ENCODE results near the gene IFITM2. TPM values are rescaled to one million over a fixed set of nuclear protein-coding genes. Genes with fewer than 3 reads are reported as not detected.

The IFITM2 gene
- total RNA-seq, 1 donor from 2014 or later, result 126 TPM

DNA sequence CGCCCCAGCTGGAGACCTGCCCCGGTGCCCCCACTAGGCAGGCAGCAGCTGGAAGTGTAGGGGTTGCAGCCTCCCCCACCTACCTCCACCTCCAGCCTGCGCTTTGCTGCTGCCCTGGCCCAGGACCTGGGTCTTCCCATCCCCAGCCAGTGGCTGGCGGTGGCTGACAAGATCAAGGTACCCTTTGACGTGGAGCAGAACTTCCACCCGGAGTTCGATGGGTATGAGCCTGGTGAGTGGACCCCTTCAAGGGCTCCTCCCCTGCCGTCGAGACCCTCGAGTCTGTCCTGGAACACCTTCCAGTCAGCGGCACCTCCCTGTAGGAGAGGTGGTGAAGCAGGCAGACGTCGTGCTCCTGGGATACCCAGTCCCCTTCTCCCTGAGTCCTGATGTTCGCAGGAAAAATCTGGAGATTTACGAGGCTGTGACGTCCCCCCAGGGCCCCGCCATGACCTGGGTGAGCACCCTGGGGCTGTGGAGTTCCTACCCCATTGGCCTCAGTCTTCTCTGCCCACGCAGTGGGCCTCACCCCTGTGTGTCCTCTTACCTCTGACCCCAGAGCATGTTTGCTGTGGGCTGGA, 14.3 kb upstream of the IFITM2 start:
- DNase-seq (ENCODE audit: low read depth), result no peak

DNA sequence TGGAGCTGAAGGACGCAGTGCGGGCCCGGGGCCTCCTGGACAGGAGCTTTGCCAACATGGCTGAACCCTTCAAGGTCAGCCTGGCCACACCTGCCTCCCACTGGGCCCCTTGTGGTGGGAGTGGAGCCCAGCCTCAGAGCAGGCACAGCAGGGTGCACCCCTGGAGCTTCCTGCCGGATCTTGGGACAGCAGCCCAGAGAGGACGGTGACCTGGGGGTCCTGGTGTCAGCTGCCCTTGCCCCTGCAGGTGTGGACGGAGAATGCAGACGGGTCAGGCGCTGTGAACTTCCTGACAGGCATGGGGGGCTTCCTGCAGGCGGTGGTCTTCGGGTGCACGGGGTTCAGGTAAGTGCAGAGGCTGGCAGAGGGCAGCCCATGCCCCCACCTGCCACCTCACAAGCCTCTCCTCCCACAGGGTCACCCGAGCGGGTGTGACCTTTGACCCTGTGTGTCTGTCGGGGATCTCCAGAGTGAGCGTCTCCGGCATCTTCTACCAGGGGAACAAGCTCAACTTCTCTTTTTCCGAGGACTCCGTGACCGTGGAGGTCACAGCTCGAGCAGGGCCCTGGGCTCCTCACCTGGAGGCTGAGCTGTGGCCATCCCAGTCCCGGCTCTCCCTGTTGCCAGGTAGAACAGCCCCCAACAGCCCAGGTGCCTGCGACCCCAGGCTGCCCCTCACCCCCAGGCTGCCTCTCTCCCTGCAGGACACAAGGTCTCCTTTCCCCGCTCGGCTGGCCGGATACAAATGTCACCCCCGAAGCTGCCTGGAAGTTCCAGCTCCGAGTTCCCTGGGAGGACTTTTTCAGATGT, 13.6 kb upstream of the IFITM2 start:
- no peak for DNase-seq (ENCODE audit: low read depth)

DNA sequence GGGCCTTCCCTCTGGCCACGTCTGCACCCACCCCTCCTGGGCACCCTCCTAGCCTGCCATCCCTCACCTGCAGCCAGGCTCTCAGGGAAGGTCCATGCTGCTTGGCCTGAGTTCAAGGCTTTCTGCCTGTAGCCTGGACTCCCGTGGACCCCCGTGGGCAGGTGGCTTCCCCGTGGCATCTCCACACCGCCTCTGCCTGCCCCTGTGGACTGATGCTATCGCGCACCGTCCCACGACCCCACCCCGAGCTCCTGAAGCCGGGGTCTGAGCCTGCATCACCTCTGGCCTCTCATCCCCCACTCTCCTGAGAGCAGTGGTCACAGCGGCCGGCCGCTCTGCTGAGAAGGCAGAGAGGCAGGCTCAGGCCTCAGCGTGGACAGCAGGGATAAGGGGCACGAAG, 12.8 kb upstream of the IFITM2 start:
- no peak for DNase-seq (ENCODE audit: low read depth)

DNA sequence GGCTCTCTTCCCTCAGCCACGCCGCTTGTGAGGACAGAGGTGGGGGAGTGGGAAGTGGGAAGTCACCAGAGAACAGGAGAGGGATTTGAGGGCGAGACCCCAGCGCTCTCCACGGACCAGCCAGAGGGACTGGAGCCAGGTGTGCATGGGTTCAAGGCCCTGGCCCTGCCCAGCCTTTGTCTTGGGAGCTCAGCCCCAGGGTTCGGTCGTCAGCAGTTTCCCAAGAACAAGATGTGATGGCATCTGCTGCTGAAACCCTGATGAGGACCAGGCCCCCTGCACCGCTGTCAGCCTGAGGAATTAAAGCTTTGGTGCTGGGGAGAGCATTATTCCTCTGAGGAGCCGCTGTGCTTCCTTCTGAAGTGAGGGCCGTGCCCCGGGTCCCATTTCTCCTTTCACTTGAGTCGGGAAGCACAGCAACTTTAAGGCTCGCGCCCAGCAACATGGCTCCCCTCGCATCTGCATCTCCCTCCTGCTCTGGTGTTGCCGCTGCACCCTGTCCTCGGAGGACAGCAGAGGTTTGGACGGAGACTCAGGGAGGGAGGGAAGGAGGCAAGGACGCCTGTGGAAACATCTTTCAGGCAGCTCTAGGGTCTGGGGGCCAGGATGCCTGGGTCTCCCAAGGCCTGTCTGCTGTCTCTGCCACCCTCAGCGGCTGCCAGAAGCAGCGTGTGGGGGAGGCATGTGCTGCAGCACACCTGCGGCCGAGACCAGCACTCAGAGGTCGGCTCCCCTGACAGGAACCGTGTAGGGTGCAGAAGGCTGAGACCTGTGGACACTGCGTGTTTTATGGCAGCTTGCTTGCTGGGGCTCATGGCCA, 12.1 kb upstream of the IFITM2 start:
- no peak for DNase-seq (ENCODE audit: low read depth)

DNA sequence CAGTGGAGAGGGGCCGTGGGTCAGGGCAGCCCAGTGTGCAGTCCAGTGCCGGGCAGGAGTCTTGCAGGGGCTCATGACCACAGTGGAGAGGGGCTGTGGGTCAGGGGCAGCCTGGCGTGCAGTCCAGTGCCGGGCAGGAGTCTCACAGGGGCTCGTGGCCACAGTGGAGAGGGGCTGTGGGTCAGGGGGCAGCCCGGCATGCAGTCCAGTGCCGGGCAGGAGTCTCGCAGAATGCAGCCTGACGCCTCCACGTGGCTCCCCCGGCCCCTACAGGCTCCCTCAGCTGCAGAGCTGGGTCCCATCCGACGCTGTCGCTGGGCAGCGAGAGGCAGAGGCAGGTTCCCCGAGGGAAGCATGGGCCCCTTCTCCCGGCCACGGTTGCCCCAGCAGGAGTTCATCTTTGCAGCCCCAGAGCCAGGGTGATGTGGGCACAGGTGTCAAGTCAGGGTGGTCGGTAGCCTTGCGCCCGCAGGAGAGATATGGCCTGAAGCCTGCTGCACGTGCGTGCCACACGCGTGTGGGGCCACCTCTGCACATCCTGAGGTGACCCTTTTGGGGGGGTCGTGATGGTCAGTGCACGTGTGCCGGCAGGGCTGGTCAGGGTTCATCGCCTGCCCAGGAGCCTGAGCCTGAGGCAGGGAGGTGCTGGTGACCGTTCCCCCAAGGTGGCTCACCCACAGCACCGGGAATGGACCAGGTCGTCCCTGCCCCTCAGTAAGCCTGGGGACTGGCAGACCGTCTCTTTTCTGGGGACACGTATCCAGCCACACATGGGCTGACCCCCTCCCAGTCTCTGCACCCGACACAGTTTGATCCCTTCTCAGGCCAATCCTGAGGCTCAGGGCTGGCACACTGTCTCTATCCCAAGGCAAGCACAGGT, 11.2 kb upstream of the IFITM2 start:
- no peak for DNase-seq (ENCODE audit: low read depth)

DNA sequence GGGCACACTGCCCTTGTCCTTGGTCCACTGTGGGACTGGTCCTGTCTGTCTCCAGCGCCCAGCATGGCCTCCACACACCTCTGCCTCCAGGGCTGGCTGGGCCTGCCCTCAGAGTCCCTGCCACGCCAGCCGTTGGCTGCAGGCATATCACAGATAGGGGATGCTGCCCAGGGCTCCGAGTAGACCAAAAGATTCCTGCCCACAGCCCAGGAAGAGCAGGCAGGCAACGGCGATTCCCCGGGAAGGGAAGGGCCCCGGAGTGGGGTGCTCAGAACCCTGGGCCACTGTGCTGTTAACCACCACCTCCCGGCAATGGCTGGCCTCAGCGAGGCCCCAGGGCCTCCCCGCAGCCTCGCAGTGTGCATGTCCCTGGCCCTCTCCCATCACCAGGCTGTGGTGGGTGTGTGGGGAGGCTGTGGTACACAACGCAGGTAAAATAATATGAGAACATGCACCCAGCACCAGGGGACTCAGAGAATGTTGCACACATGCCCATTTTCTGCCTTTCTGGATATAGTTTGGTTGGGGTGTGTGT, 10.5 kb upstream of the IFITM2 start:
- no peak for DNase-seq (ENCODE audit: low read depth)

DNA sequence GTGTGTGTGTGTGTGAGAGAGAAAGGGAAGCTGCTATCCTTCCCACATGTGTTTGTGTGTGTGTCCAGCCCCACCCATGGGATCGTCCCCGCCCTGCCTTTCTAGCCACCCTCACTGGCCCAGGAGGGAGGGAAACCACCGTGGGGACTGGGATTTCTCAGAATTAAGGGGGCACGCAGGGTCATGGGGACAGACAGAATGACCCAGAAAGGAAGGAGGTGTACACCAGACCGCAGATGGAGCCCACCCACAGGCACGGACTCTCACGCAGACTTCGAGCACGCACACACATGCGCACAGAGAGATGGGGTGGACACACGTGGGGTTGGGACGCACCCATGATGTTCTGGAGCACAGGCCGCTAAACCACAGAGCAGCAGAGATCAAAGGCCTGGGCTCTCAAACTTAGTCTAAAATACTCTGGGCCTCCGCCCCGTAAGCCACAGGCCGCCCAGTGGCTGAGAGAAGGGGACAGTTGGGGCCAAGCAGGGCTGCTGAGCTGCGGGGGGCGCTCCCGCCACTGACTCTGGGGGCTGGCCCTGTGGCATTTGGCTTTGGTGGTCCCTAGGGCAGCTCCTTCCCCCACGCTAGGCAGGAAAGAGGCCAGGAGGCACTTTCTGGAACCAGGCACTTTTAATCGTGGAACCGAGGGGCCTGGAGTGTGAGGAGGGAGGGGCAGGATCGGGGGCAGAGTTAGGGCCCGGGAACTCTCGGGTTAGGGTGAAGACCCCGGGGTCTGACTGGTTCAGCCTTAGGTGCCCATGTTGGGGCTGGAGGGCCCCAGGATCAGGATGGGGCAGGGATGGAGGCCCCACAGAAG, 9.8 kb upstream of the IFITM2 start:
- DNase-seq (ENCODE audit: low read depth), result no peak

DNA sequence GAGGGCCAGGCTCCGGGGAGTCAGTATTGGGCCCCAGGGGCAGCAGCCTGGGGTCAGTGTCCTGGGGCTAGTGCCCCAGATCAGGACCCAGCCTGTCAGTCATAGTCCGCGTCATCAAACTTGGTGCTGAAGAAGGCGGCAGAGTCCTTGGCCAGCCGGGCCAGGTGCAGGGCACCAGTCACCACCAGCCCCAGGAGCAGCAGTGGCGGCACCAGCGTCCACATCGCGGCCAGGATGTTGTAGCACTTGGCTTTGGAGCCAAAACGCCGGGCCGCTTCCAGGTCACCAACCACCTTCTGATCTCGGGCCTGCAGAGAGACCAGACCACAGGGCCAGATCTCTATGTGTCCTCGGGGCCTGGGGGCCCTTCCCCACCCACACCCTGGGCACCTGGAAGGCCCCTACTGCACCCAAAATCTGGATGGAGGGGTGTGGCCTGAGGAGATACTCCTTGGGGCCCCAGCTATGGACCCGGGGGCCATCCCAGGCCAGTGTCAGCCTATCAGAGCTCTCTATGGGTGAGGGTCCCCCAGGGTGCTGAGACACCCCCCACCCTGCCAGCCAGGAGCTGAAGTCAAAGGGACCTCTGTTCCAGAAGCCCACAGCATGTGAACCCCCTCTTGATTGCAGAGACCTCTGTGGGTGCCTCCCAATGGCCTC, 9.1 kb upstream of the IFITM2 start:
- no peak for DNase-seq (ENCODE audit: low read depth)

DNA sequence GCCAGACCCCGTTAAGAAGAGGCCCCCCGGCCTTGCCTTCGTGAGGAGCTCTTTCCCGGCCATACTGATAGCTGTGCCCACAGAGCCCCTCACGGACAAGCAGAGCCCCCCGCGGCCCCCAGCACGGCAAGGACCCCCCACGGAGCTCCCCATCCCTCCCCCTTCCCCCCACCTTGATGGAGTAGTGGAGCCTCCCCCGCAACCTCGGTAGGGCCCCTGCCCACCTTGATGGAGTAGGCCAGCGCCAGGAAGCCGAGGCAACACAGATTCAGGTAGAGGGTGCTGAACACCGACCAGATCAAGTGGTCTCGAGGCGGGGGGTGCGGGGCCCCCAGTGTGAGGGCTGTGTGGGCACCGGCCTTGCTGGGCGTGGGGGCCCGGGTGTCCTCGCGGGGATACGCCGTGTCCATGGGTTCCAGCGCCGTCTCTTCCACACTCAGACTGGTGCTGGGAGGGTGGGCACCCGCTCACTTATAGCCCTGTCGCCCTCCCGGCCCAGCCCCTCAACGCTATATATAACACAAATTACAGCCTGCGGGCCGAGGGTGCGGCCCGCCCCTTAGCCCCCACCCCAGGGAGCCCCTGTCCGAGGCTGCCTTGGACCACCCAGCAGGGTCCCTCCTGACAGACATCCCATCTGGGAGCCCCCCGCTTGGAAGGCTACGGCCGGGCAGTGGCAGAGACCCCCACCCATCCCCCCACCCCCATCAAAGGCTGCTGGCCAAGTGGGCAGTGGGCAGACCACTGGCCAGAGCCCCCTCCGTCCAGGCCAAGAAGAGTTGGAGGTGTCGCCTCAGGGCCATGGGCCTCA, 8.3 kb upstream of the IFITM2 start, which contains the start of gene IFITM5:
IFITM5 (minus strand) TSS at position 446 of the 811 bp plus-strand sequence; CDS start at position 410, 36 bp downstream.
- no peak for DNase-seq (ENCODE audit: low read depth)

DNA sequence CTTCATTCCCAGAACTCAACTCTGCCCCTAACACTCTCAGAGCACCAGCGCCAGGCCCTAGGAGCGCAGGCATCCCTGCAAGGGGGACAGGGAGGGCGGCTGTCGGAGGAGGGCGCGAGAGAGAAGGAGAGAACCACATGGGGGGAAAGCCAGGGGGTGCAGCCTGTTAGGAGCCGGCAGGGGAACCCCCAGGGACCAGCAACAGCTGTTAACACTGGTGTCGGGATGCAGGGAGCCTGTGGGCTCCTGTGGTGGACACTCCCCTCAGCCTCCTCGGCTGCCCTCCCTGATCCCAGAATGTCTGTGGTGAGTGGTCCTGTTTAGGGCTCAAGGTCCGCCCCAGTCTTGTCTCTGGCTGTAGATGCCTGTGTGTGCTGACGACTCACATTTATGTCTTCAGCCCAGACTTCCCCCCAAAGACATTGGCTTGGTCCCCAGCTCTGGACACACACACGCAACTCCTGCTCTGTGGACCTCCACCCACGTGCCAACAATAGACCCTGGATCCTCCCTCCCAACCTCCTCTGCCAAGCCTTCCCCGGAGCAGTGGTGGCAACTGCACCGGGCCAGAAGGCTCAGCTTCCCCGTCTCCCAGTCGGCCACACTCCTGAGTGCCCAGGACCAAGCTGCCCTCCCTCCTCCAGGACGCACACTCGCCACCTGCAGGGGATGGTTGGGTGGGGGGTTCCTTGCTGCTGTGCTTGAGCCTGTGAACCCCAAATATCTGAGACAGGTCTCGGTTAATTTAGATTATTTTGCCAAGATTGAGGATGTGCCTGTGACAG, 7.5 kb upstream of the IFITM2 start:
- no peak for DNase-seq (ENCODE audit: low read depth)

DNA sequence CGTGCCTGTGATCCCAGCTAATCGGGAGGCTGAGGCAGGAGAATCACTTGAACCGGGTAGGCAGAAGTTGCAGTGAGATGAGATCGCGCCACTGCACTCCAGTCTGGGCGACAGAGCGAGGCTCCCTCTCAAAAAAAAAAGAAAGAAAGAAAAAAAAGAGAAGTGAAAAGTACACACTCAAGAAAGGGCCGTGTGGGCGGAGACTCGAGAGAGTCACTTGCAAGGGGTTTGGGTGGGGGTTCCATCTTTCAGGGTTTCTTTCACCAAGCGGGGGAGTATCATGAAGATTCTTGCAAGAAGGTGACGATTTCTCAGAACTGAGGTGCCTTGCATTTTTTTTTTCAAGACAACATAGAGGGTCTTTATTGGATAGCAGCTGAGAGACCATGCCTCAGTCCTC, 4.3 kb upstream of the IFITM2 start:
- DNase-seq (ENCODE audit: low read depth), result no peak

DNA sequence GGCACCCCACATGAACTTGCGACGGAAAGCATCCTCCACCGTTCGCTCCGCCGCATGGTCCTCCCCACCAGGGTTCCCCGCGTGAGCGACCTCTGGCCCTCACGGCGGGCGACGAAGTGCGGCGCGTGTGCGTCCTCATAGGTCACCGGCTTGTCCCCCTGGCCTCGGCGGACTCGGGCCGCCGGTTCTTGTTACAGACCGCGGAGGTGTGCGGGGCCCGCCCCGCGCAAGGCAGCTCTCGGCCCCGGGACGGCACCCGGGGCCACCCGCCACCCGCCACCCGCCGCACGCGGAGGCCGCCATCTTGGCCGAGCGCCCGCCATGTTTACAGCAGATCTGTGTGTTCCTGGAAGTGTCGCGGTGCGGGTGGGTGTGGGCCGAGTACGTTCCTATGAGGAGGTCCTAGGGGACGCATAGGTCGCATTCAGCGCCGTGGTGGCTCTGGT, 3.5 kb upstream of the IFITM2 start:
- DNase-seq (ENCODE audit: low read depth), result no peak

DNA sequence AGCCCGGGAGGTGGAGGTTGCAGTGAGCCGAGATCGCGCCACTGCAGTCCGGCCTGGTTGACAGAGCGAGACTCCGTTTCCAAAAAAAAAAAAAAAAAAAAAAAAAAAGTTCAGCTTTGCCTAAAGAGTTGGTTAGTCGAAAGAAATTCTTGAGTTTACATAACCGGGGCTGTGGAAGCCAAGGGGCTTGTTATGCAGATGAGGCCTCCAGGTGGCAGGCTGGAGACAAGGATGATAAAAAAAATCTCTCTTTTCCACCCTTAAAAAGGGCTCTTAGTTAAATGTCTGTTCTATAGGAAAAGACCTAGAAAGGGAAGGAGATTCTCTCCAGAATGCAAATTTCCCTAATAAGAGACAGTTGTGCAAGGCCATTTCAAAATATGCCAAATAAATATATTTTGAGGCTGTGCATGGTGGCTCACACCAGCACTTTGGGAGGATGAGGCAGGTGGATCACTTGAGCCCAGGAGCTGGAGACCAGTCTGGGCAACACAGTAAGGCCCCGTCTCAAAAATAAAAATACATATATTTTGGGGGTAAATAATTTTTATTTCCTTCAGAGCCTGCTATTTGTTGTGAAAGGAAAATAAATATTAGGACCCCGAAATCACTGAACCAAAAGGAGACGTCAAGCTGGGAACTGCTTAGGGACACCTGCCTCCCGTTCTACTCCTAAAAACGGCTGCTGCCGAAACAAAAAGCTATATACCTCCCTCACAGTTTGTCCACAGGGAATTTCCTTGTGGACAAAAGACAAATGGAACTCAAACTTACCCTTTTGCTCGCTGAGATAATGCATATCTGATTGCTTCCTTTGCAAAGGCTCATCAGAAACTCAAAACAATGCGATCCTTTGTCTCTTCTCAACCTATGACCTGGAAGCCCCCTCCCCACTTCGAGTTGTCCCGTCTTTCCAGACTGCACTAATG, 2.4 kb upstream of the IFITM2 start:
- peak; percentile 64 for DNase-seq (ENCODE audit: low read depth)

DNA sequence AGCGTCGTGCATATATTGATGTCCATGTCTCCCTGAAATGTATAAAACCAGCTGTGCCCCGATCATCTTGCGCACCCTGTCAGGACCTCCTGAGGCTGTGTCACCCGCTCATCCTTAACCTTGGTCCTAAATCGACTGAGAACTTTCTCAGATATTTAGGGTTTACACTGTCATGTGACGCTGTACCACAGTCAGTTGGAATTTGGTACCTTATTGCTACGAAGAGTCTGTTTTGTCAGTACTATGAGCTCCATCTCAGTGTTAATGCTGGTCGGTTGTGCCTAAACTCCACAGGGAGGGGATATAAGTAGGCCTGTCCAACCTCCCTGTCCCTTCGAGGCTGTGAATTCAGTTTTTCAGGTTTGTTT, 1.8 kb upstream of the IFITM2 start:
- no peak for DNase-seq (ENCODE audit: low read depth)

DNA sequence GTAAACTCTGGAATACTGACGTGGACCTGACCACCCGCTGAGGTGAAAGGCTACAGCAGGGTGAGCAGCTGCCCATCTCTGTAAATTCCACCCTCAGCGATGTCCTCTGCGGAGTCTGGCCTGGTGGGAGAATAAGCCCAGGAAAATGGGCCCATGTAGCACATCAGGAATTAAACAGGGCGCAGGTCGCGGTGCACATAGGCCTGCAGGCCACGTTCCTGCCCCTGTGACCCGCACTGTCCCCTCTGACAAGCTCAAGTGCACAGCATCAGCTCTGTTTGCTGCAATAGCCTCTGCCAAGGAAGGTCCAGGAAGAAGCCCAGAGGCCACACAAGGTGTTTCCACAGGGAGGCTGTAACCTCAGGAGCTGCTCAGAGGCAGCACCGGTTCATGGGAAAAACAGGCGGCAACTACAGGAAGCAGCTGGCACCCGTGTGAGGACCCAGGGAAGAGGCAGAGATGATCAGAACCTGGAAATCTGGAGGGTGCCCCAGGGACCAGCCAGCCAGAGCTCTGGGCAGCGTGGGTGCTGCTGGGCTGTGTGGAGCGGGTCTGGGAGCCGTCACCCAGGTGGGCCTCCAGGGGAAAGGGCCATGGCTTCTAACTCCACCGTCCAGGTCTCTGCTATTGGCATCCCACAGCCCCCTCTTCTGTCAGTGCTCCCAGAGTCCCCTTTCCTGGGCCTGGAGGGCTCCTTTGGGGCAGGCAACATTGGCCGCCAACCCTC, 808 bp upstream of the IFITM2 start:
- DNase-seq (ENCODE audit: low read depth), result no peak

All from renal cortical epithelial cell (primary cell).